Panc1 (cell line): ENCODE results near the gene BICRAL. TPM values are rescaled to one million over a fixed set of nuclear protein-coding genes. Genes with fewer than 3 reads are reported as not detected.
"Not testable (repeated sequence)": the region's sequence is repeated elsewhere in the genome, so short reads cannot be mapped to it uniquely, and the experiment has no call there.

Source experiments
- ATAC-seq: fragments of 200-7000 bp; cut with Tn5 transposase; 2 replicates; pipeline ENCODE4 v1.9.1; 2020; ENCODE audit warnings: mild to moderate bottlenecking, moderate library complexity
- BruUV-seq: library from RNA; stranded (reverse); fragments of 400-500 nt; replicated peaks from 2 replicates; lab custom pipeline; 2021; lab: Mats Ljungman, UMichigan
- CTCF ChIA-PET: fragments of 300-600 bp; sonication (Branson Sonifier 250); formaldehyde crosslinking; loops from one replicate; lab custom pipeline; 2022; ENCODE audit warnings: antibody characterized with exemption; lab: Charles Lee
- POLR2A ChIA-PET: fragments of 300-600 bp; sonication (Branson Sonifier 250); formaldehyde crosslinking; loops from one replicate; lab custom pipeline; 2022; ENCODE audit warnings: antibody characterized with exemption; lab: Charles Lee
- DNase-seq: peaks from one replicate; pipeline ENCODE4 v3.0.0-alpha.2; 2010; ENCODE audit warnings: low read depth, low spot score
- H3K27ac ChIP-seq: 2 replicates; pipeline ENCODE4 v1.5.1; 2011; ENCODE audit warnings: mild to moderate bottlenecking, low read length, inconsistent platforms
- H3K27me3 ChIP-seq: fragments of 200-500 bp; sonication (Bioruptor generic); 2 replicates; pipeline ENCODE4 v1.6.0; 2014; ENCODE audit warnings: low read length, inconsistent platforms; ENCODE audit not compliant: control insufficient read depth, insufficient read depth
- H3K36me3 ChIP-seq: fragments of 200-500 bp; sonication (Bioruptor generic); 2 replicates; pipeline ENCODE4 v1.5.1; 2014; ENCODE audit warnings: inconsistent platforms, mild to moderate bottlenecking, low read length, moderate library complexity; ENCODE audit not compliant: control insufficient read depth, insufficient read depth
- H3K4me1 ChIP-seq: 2 replicates; pipeline ENCODE4 v1.5.1; 2011; ENCODE audit warnings: inconsistent platforms, mild to moderate bottlenecking, low read length, moderate library complexity; ENCODE audit not compliant: control insufficient read depth, insufficient read depth
- H3K4me3 ChIP-seq, 2 experiments: 2 replicates each; pipeline ENCODE4 v1.5.1; 2011 to 2012; ENCODE audit warnings: low read depth in 2 of 2, low read length in 2 of 2, mild to moderate bottlenecking in 2 of 2, inconsistent platforms in 1 of 2, moderate library complexity in 1 of 2
- H3K9me3 ChIP-seq: fragments of 200-500 bp; sonication (Bioruptor generic); 2 replicates; pipeline ENCODE4 v1.5.1; 2014; ENCODE audit warnings: low read depth, mild to moderate bottlenecking, inconsistent platforms, low read length, moderate library complexity; ENCODE audit not compliant: control insufficient read depth, insufficient read depth
- CTCF ChIP-seq: fragments of 450-650 bp; IDR thresholded peaks from 2 replicates; pipeline ENCODE4 v1.5.1; 2017; ENCODE audit warnings: mild to moderate bottlenecking
- POLR2AphosphoS5 ChIP-seq: IDR thresholded peaks from 2 replicates; pipeline ENCODE4 v1.6.1; 2012; ENCODE audit warnings: mild to moderate bottlenecking, low read depth, low read length, moderate library complexity
- REST ChIP-seq, 2 experiments: IDR thresholded peaks; 2 replicates each; pipeline ENCODE4 v1.6.1; 2011 to 2012; ENCODE audit warnings: low read depth in 2 of 2, control low read depth in 1 of 2, low read length in 1 of 2, mild to moderate bottlenecking in 1 of 2, moderate library complexity in 1 of 2; ENCODE audit not compliant: insufficient read depth in 1 of 2
- SIN3A ChIP-seq: IDR thresholded peaks from 2 replicates; pipeline ENCODE4 v1.6.1; 2012; ENCODE audit warnings: low read depth, mild to moderate bottlenecking, low read length, moderate library complexity, borderline replicate concordance; ENCODE audit not compliant: insufficient read depth
- TCF7L2 ChIP-seq: IDR thresholded peaks from 2 replicates; pipeline ENCODE4 v1.6.1; 2011; ENCODE audit warnings: mild to moderate bottlenecking, low read depth, low read length, inconsistent platforms
- in situ Hi-C: cut with HindIII; loops from 2 replicates; pipeline ENCODE4 v1.10.0; 2016; ENCODE audit warnings: low sequenced_read_pairs, low pct_unique_long_range_greater_than_20kb
- intact Hi-C: fragments of 100-400 bp; cut with micrococcal nuclease; formaldehyde crosslinking; loops from one replicate; pipeline ENCODE4 v1.10.0; 2022; ENCODE audit not compliant: unreplicated experiment
- total RNA-seq: library from RNA; stranded (reverse); gene quantifications from one replicate; pipeline ENCODE4 v1.2.1, GENCODE V29; 2021; ENCODE audit not compliant: unreplicated experiment

BICRAL gene
- total RNA-seq, 1 experiment from 2014 or later = 12.9 TPM

GRCh38 chr6:42890311-42891198 lies 108.7 kb downstream of the BICRAL start:
- in situ Hi-C loops (no loop called here), intact Hi-C loops (no loop called here)
- Histone ChIP-seq H3K4me1 (peaks cover 3% of the 10 kb centered on the region; the same call in 1 of the 2 replicates), H3K36me3 (peaks cover 6% of the 10 kb centered on the region), H3K9me3 (no peaks in the 10 kb centered on the region), H3K4me3 (peak overlapping the region; percentile 85 to 92), H3K27ac (peak overlapping the region; percentile 96), H3K27me3 (no peaks in the 10 kb centered on the region)
- CTCF ChIA-PET = no interaction called here
- peak; percentile 90 for DNase-seq
- peak; percentile 71 for TF ChIP-seq TCF7L2
- 0 out of 2 replicates have a peak, but pooled peaks have one; percentile 26 for TF ChIP-seq SIN3A
- no peak for TF ChIP-seq CTCF
- TF ChIP-seq POLR2AphosphoS5 = peak; percentile 97
- TF ChIP-seq REST (IDR thresholded peaks at IDR 0.05; ENCODE audit: insufficient read depth in 1 of 2, low read depth in 2 of 2, low read length in 1 of 2) = peak in 1 of 2 experiments; percentile 57; a peak in 1 of 4 replicates
- ATAC-seq = peak; percentile 93
- POLR2A ChIA-PET = interaction anchor here (0.5 to 0.7 kb wide), 5 partner anchors 55 to 477 kb away, joined by 3 to 10 read pairs (median 4); no protein-coding TSS in a partner anchor
- BruUV-seq = TSS peak; percentile 99

GRCh38 chr6:42891199-42891722 lies 109.4 kb downstream of the BICRAL start:
- peak overlapping the region; percentile 85 to 92 for H3K4me3 ChIP-seq
- in situ Hi-C loops (no loop called here), intact Hi-C loops (no loop called here)
- DNase-seq (no peak), ATAC-seq (0 out of 2 replicates have a peak, but pooled peaks have one; percentile 1)
- no peaks in the 10 kb centered on the region for H3K9me3 ChIP-seq
- H3K27me3 ChIP-seq = no peaks in the 10 kb centered on the region
- no TSS peak for BruUV-seq
- CTCF ChIA-PET = no interaction called here
- peaks cover 3% of the 10 kb centered on the region; the same call in 1 of the 2 replicates for H3K4me1 ChIP-seq
- H3K27ac ChIP-seq = peak overlapping the region; percentile 96
- TF ChIP-seq CTCF (no peak), REST (IDR thresholded peaks at IDR 0.05; ENCODE audit: insufficient read depth in 1 of 2, low read depth in 2 of 2, low read length in 1 of 2) (no peak), SIN3A (no peak), TCF7L2 (no peak), POLR2AphosphoS5 (no peak)
- POLR2A ChIA-PET = interaction anchor here (0.7 to 1.2 kb wide), 3 partner anchors 12 to 84 kb away, joined by 3 to 12 read pairs (median 4); partner anchors contain the start of gene RPL7L1
- H3K36me3 ChIP-seq = no peaks in the 10 kb centered on the region

DNA sequence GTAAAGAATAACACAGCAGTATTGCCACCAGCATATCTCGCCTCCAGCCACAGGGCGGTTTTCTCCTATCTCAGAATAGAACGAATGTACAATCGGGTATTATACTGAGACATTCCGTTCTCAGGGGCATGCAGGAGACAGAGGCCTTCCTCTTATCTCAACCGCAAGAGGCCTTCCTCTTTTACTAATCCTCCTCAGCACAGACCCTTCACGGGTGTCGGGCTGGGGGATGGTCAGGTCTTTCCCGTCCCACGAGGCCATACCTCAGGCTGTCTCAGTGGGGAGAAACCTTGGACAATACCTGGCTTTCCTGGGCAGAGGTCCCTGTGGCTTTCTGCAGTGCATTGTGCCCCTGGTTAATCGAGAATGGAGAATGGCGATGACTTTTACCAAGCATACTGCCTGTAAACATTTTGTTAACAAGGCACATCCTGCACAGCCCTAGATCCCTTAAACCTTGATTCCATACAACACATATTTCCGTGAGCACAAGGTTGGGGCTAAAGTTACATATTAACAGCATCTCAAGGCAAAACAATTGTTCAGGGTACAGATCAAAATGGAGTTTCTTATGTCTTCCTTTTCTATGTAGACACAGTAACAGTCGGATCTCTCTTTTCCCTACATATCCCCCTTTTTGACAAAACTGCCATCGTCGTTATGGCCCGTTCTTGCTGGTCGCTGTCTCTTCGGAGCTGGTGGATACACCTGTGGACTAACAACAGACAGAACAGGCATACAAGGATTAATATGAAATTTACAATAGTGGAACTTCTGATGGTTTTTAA lies 112.4 kb downstream of the BICRAL start:
- DNase-seq, H3K27ac ChIP-seq, BruUV-seq, POLR2A ChIA-PET, intact Hi-C loops, ATAC-seq, CTCF ChIA-PET, H3K9me3 ChIP-seq, H3K36me3 ChIP-seq, in situ Hi-C loops, H3K27me3 ChIP-seq, H3K4me3 ChIP-seq, H3K4me1 ChIP-seq: not testable (repeated sequence)
